DND-41 (cell line): ENCODE results near the gene TAX1BP3.

ENCODE experiments used
- CTCF ChIP-seq: IDR thresholded peaks from 2 replicates; pipeline ENCODE4 v1.5.1; 2012; ENCODE audit warnings: borderline replicate concordance, low read length, moderate library complexity, mild to moderate bottlenecking; ENCODE audit not compliant: poor library complexity, severe bottlenecking; ENCODE audit errors: extremely low read depth
- EZH2 ChIP-seq: IDR thresholded peaks from 3 replicates; pipeline ENCODE4 v1.6.1; 2012; ENCODE audit warnings: borderline replicate concordance, low read depth, mild to moderate bottlenecking, moderate library complexity, low read length, inconsistent platforms; ENCODE audit not compliant: severe bottlenecking

DNA sequence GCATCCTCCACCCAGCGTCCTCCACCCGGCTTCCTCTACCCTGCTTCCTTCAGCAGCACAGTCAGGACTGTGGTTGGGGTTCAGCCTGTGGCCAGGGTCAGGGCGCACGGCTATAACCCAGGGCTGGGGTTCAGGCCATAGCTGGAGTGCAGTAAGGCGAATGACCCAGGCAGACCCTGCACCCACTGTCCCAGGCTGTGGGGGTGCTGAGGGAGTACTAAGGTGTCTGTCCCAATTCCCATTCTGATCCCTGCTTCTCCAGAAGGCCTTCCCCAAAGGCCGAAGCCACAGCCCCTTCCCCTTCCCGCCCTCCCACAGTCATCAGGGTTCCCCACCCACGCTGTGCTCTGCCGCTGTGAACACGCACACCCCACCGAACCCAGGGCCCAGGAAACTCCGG lies 12.7 kb upstream of the TAX1BP3 start:
- TF ChIP-seq EZH2 (no peak), CTCF (no peak)
